GM23338 (cell line): ENCODE measurements around the gene FYCO1. TPM values are rescaled to one million over a fixed set of nuclear protein-coding genes. Genes with fewer than 3 reads are reported as not detected.

ENCODE experiments used
- CREB1 ChIP-seq: fragments of 250-450 bp; sonication (Bioruptor Pico); IDR thresholded peaks from 2 replicates; pipeline ENCODE4 v1.5.0; 2020; ENCODE audit warnings: low read depth, mild to moderate bottlenecking, moderate library complexity
- CTCF ChIP-seq, 2 experiments: fragments of 200-600 bp in 1 of 2; sonication (generic) in 1 of 2; conservative IDR thresholded peaks; 2 replicates each; pipeline versions ENCODE4 v1.5.1 to v1.6.1; 2016 to 2017; ENCODE audit warnings: antibody characterized with exemption in 2 of 2, low read depth in 2 of 2, mild to moderate bottlenecking in 2 of 2, moderate library complexity in 1 of 2
- ETS1 ChIP-seq: IDR thresholded peaks from 2 replicates; pipeline ENCODE4 v1.6.1; 2016; ENCODE audit warnings: antibody characterized with exemption
- EZH2phosphoT487 ChIP-seq: fragments of 200-600 bp; sonication (generic); IDR thresholded peaks from one replicate; pipeline ENCODE4 v1.8.1; 2018; ENCODE audit warnings: antibody characterized with exemption; ENCODE audit not compliant: unreplicated experiment
- JUNB ChIP-seq: IDR thresholded peaks from one replicate; pipeline ENCODE4 v1.6.1; 2016; ENCODE audit warnings: antibody characterized with exemption; ENCODE audit not compliant: unreplicated experiment
- NANOG ChIP-seq: IDR thresholded peaks from 2 replicates; pipeline ENCODE4 v1.6.1; 2016; ENCODE audit warnings: antibody characterized with exemption, borderline replicate concordance
- POLR2AphosphoS5 ChIP-seq: IDR thresholded peaks from 2 replicates; pipeline ENCODE4 v1.6.1; 2016; ENCODE audit warnings: antibody characterized with exemption, low read depth
- ZNF114 ChIP-seq: fragments of 250-450 bp; sonication (Bioruptor Pico); IDR thresholded peaks from 2 replicates; pipeline ENCODE4 v1.5.0; 2020; ENCODE audit warnings: mild to moderate bottlenecking, moderate library complexity
- ZNF462 ChIP-seq: fragments of 250-450 bp; sonication (Bioruptor Pico); IDR thresholded peaks from 2 replicates; pipeline ENCODE4 v1.5.0; 2020; ENCODE audit warnings: mild to moderate bottlenecking, moderate library complexity
- polyA plus RNA-seq: library from polyadenylated mRNA; unstranded; fragments of >200 nt; fragmentation: Nextera tagmentation; extraction: Ambion mirVana; gene quantifications from 2 replicates; pipeline ENCODE4 v1.2.1, GENCODE V29; 2016
- total RNA-seq: library from RNA; depleted of rRNA; stranded (reverse); fragments of >200 nt; shearing (Covaris generic); gene quantifications from 2 replicates; pipeline ENCODE4 v1.2.3, GENCODE V29; 2014

The FYCO1 gene
- total and polyA plus RNA-seq, 2 experiments from 2014 or later = 4.5 to 17.2 TPM

GRCh38 chr3:45881078-45882022 lies 114.3 kb downstream of the FYCO1 start (continued):
- TF ChIP-seq ZNF462 (no peak), CREB1 (no peak), CTCF (conservative IDR thresholded peaks at IDR 0.05; ENCODE audit: low read depth in 2 of 2) (no peak), ETS1 (no peak), EZH2phosphoT487 (no peak), NANOG (no peak), POLR2AphosphoS5 (no peak), JUNB (no peak), ZNF114 (CRISPR knock-in tag) (no peak)
